Epithelial cell of prostate (primary cell): ENCODE measurements around the gene MTUS2.

Source experiments
- DNase-seq: peaks from one replicate; pipeline ENCODE4 v3.0.0-alpha.2; 2011; ENCODE audit warnings: low read depth, low spot score
- H3K27ac ChIP-seq: fragments of 450-650 bp; 2 replicates; pipeline ENCODE4 v1.5.1; 2017; ENCODE audit warnings: mild to moderate bottlenecking

MTUS2 gene

GRCh38 chr13:29020314-29020713 is 200.2 kb downstream of the MTUS2 start:
- H3K27ac ChIP-seq = no peak overlapping the region
- DNase-seq = no peak

GRCh38 chr13:29021311-29021710 is 201.2 kb downstream of the MTUS2 start:
- no peak for DNase-seq
- H3K27ac ChIP-seq = no peak overlapping the region

DNA sequence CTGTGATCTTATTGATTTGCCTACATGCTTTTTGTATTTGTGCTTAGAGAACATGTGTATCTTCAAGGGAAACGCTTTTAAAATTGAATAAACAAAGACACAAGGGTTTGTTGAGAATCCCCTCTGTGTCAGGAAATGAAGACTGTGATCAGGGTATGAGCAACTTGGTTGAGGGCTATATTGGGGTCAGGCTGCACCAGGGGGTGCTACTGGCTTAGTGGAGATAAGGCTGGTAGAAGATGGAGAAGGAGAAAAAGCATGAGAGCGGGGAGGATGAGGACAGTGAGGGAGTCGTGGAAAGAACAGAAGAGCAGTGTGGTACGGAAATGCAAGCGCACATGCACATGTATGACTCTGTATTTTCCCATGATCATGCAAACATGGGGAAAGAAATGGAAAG is 201.6 kb downstream of the MTUS2 start:
- DNase-seq = no peak
- no peak overlapping the region for H3K27ac ChIP-seq

- H3K27ac ChIP-seq = no peak overlapping the region
- DNase-seq = no peak
Measured at GRCh38 chr13:29022410-29022809, 202.3 kb downstream of the MTUS2 start.

DNA sequence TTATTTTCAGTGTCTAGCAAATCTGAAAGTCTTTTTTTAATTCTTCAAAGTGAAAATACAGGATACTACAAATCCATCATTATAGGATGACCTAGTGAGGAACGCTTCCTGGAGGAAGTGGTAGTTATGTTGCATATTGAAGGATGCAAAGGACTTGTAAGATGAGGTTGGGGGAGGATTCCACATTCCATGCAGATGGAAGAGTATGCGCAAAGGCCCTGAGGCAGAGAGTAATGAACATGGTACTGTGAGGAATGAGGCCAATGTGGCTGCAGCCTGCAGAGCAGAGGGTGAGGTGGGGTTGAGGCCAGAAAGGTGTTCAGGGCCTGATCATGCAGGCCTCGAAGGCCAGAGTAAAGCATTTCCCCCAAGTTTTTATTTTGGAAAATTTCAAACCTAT is 202.8 kb downstream of the MTUS2 start:
- H3K27ac ChIP-seq = no peak overlapping the region
- DNase-seq = no peak

DNA sequence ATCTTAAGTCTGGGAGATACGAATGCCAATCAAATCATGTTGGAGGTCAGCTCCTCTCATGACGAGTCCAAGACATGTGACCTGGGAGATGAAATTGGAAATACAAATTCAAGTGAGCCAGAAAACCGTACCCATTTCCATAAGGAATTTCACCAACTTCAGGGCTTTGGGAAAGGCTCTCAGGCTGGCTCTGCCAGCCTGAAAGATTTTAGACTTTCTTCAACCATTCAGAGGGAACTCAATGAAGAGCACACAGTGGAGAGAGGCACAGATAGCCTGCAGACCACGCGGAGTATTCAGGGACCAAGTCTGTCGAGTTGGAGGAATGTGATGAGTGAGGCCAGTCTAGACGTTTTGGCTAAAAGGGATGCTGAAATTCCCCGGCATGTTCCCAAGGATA is 204.6 kb downstream of the MTUS2 start:
- no peak for DNase-seq
- H3K27ac ChIP-seq = no peak overlapping the region

DNA sequence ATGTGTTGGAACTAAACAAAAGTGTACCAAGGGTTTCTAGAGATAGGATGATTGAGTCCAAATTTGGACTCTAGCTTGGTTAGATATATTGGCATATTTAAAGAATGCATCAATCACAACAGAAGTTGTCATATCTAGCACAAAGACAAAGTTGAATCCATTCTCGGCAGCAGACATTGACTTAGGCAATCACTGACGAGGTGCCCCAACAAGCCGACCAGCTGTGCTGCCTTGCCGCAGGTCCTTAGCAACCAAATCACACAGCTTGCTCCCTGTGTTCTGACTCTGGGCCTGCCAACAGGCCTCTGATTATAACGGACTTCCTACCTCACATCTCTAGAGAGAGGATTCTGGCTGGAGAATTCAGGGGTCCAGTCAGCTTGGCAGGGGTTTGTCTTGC is 208.7 kb downstream of the MTUS2 start:
- DNase-seq = no peak
- no peak overlapping the region for H3K27ac ChIP-seq

GRCh38 chr13:29038700-29039099 is 218.6 kb downstream of the MTUS2 start:
- DNase-seq = no peak
- H3K27ac ChIP-seq = no peak overlapping the region

- no peak for DNase-seq
- no peak overlapping the region for H3K27ac ChIP-seq
Measured at GRCh38 chr13:29039212-29039611, 219.1 kb downstream of the MTUS2 start.

GRCh38 chr13:29046588-29046987 is 226.4 kb downstream of the MTUS2 start:
- no peak for DNase-seq
- no peak overlapping the region for H3K27ac ChIP-seq

DNA sequence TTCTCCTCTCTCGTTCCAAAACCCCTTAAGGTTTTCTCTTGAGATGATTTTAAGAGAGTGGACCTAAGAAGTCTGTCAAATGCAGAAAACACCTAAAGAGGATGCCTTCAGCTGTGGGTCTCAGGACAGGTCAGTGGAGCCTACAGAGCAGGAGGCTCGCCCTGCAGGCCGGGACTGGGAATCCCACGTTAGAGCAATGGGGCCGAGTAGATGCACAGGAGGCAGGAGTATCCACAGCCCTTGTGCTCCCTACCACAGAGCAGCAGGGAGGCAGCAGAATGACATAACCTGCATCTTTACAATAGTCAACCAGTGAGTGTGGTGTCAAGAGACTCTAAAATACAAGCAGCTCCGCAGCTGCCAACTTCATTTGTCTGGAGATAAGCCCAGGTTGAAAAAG is 229.4 kb downstream of the MTUS2 start:
- DNase-seq = no peak
- H3K27ac ChIP-seq = no peak overlapping the region

GRCh38 chr13:29050719-29051118 is 230.6 kb downstream of the MTUS2 start:
- no peak overlapping the region for H3K27ac ChIP-seq
- DNase-seq = no peak

- H3K27ac ChIP-seq = no peak overlapping the region
- DNase-seq = no peak
Measured at GRCh38 chr13:29059800-29060199, 239.7 kb downstream of the MTUS2 start.

DNA sequence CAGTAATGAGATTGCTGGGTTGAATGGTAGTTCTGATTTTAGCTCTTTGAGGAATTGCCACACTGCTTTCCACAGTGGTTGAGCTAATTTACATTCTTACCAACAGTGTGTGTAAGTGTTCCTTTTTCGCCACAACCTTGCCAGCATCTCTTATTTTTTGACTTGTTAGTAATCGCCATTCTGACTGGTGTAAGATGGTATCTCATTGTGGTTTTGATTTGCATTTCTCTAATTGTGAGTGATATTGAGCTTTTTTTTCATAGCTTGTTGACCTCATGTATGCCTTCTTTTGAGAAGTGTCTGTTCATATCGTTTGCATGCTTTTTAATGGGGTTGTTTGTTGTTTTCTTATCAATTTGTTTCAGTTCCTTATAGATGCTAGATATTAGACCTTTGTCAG is 245.0 kb downstream of the MTUS2 start:
- DNase-seq = no peak

GRCh38 chr13:29067306-29067945 is 247.3 kb downstream of the MTUS2 start:
- DNase-seq = no peak
- H3K27ac ChIP-seq = no peak overlapping the region

More for the DNA sequence above, 245.0 kb downstream of the MTUS2 start:
- H3K27ac ChIP-seq = no peak overlapping the region

DNA sequence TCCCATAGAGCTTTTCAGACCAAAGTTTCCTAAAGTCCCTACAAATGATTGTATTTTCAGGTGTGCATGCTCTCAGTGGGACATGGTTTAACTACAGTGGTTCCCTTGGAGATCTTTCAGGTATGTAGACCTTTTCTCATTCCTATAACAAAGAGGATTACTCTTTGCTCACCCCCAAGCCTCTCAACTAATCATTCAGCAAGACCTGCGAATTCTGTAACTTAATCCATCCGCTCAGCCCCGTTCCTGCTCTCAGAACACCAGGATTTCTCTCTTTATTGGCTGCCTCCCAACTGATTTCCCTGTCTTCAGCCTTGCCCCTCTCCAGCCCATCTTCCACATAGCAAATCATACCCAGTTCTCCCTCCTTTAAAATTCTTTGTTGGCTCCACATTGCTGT is 253.6 kb downstream of the MTUS2 start:
- no peak for DNase-seq
- no peak overlapping the region for H3K27ac ChIP-seq

DNA sequence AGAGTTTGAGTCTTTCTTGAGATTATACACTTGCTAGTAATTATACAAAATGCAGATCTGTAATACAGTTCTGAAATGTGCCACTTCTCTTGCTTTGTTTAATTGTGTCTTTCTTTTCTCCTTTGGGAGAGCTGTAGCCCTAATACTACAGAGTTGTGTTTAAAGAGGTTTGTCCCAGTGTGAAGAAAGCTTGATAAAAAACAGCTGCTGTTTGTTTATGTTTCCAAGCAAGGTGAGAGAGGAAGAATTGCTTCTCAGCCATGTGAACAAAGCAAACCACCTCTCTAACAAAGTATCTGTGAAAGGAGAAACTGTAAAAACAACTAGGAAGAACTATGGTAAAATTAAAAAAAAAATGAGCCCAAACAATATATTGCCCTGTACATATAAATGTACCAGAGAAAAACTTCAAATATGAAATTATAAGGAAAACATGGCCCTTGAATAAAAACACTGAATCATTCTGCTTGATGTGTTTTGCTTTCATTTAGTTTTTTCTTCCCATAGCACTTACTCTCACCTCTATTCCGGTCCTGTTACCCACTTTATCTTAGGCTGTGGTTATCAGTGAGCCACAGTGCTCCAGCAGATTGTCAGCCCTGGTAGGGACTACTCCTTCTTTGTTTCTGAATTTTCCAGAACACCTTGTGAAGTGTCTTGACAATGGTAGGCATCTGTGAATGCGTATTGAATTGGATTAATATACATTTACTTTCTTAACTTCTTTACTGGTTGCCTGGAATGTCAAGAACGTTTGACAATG is 257.1 kb downstream of the MTUS2 start:
- DNase-seq = no peak
- no peak overlapping the region for H3K27ac ChIP-seq

GRCh38 chr13:29081036-29081435 is 260.9 kb downstream of the MTUS2 start:
- no peak for DNase-seq
- H3K27ac ChIP-seq = no peak overlapping the region

DNA sequence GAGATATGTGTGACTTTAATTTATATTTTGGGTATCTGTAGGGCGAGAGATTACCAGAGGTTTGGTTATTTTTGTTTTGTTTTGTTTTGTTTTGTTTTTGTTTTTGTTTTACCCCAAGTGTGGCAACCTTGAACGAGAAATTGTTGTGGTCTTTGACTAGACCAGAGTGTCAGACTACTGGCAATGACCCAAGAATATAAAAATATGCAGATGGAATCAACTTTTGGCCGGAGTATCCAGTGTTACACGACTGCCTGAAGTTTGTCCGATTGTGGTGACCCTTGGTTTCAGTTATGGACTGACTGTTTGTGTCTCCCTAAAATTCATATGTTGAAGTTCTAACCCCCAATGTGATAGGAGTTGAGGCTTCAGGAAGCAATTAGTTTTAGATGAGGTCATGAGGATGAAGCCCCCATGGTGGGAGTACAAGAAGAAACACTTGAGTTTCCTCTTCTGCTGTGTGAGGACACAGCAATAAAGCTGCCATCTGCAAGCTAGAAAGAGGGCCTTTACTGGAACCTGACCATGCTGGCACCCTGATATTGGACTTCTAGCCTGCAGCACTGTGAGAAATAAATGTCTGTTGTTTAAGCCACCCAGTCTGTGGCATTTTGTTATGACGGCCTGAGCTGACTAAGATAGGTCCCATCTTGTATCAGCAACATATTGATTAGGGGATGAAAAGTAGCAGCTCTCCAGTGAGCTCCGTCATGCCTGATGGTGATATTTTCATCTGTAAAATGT is 261.7 kb downstream of the MTUS2 start:
- no peak overlapping the region for H3K27ac ChIP-seq
- no peak for DNase-seq

DNA sequence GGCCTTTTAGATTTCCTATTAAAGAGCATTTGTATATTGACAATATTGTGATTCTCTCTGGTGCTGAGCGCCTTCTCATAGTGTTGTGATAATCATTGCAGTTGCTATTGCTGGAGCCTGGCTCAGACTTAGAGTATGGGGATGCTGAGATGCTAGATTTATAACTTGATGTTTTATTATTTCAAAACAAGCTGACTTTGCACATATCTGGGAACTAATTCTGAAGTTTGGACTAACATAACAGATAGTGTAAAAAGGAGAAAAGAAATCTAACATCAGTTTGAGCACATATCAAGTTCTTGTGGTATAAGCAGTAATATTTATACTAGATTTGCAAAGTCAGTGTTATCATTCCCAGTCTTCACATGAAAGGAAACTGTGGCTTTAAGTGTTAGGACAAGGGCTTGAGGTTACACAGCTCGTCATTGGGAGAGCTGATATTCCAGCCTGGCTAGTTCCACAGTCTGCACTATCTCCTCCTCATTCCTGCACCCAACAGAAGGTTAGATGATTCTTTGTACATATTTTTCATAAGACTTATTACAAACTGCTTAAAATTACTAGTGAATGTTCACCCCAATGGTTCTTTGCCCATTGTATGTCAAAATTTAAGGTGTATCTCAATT is 279.8 kb downstream of the MTUS2 start:
- no peak for DNase-seq
- no peak overlapping the region for H3K27ac ChIP-seq

- no peak for DNase-seq
Measured at GRCh38 chr13:29100758-29101157, 280.6 kb downstream of the MTUS2 start.

More at GRCh38 chr13:29100758-29101157, 280.6 kb downstream of the MTUS2 start:
- no peak overlapping the region for H3K27ac ChIP-seq
